HG03108 (cell line): ENCODE data around the gene DPEP2NB.

Experiments used
- ATAC-seq: cut with Tn5 transposase; IDR thresholded peaks from one replicate; pipeline ENCODE4 v1.9.1; 2021; ENCODE audit warnings: moderate library complexity; ENCODE audit not compliant: unreplicated experiment

DPEP2NB gene

GRCh38 chr16:67964477-67965131 is 51.1 kb downstream of the DPEP2NB start:
- no peak for ATAC-seq

GRCh38 chr16:67963662-67964321 is 51.9 kb downstream of the DPEP2NB start:
- no peak for ATAC-seq
